MCF 10A (cell line): ENCODE results near the gene FN3K. TPM values are rescaled to one million over a fixed set of nuclear protein-coding genes. Genes with fewer than 3 reads are reported as not detected.

Experiments
- BruUV-seq: library from RNA; stranded (reverse); fragments of 400-500 nt; replicated peaks from 2 replicates; lab custom pipeline; 2021; lab: Mats Ljungman, UMichigan
- CTCF ChIA-PET: fragments of 300-600 bp; sonication (Branson Sonifier 250); formaldehyde crosslinking; extraction: SDS; loops from one replicate; lab custom pipeline; 2021; ENCODE audit warnings: antibody characterized with exemption, inconsistent platforms; lab: Yijun Ruan, JAX
- POLR2A ChIA-PET: fragments of 300-600, 350-650 bp; sonication (Branson Sonifier 250); formaldehyde crosslinking; extraction: SDS; loops from one replicate; lab custom pipeline; 2020; ENCODE audit warnings: antibody characterized with exemption, inconsistent platforms; lab: Yijun Ruan, JAX
- DNase-seq: peaks from one replicate; pipeline ENCODE4 v3.0.0-alpha.2; 2018; ENCODE audit not compliant: unreplicated experiment
- H3K27ac Mint-ChIP-seq: one replicate; pipeline ENCODE4 v1.8.0; 2022; ENCODE audit warnings: mild to moderate bottlenecking, low read depth, mixed read lengths; ENCODE audit not compliant: unreplicated experiment
- H3K27me3 Mint-ChIP-seq: one replicate; pipeline ENCODE4 v1.8.0; 2022; ENCODE audit warnings: mixed read lengths; ENCODE audit not compliant: insufficient read depth, unreplicated experiment
- H3K36me3 Mint-ChIP-seq: one replicate; pipeline ENCODE4 v1.8.0; 2022; ENCODE audit warnings: mild to moderate bottlenecking, moderate library complexity, mixed read lengths; ENCODE audit not compliant: insufficient read depth, unreplicated experiment
- H3K4me1 Mint-ChIP-seq: one replicate; pipeline ENCODE4 v1.8.0; 2022; ENCODE audit warnings: mixed read lengths; ENCODE audit not compliant: insufficient read depth, unreplicated experiment
- H3K4me3 Mint-ChIP-seq: one replicate; pipeline ENCODE4 v1.8.0; 2022; ENCODE audit warnings: mild to moderate bottlenecking, moderate library complexity, mixed read lengths; ENCODE audit not compliant: unreplicated experiment
- H3K9me3 Mint-ChIP-seq: one replicate; pipeline ENCODE4 v1.8.0; 2022; ENCODE audit warnings: mixed read lengths; ENCODE audit not compliant: unreplicated experiment
- CTCF ChIP-seq: fragments of 200-600 bp; IDR thresholded peaks from one replicate; pipeline ENCODE4 v1.8.0; 2022; ENCODE audit warnings: antibody characterized with exemption, mild to moderate bottlenecking; ENCODE audit not compliant: unreplicated experiment
- intact Hi-C: fragments of 100-400 bp; cut with micrococcal nuclease; formaldehyde crosslinking; loops from 2 replicates; pipeline ENCODE4 v1.14.1; 2022
- total RNA-seq: library from RNA; stranded (reverse); gene quantifications from 2 replicates; pipeline ENCODE4 v1.2.3, GENCODE V29; 2022

Gene FN3K
- total RNA-seq, 1 experiment from 2014 or later = 1.3 TPM

- Mint-ChIP-seq H3K27me3 (no peaks in the 10 kb centered on the region), H3K9me3 (peaks cover 9% of the 10 kb centered on the region), H3K36me3 (peaks cover 18% of the 10 kb centered on the region), H3K4me1 (no peaks in the 10 kb centered on the region), H3K27ac (no peak overlapping the region), H3K4me3 (no peak overlapping the region)
- POLR2A ChIA-PET = no interaction called here
- DNase-seq = no peak
- CTCF ChIA-PET = interaction anchor here (0.6 to 0.7 kb wide), 2 partner anchors 37 to 333 kb away, joined by 3 read pairs; no protein-coding TSS in a partner anchor
- no peak for TF ChIP-seq CTCF
- intact Hi-C loops = no loop called here
- BruUV-seq = no TSS peak
Measured at GRCh38 chr17:82736511-82737185, 1.2 kb downstream of the FN3K start.

GRCh38 chr17:82737967-82738877, 2.8 kb downstream of the FN3K start:
- POLR2A ChIA-PET = no interaction called here

GRCh38 chr17:82740906-82741759, 5.7 kb downstream of the FN3K start:
- Mint-ChIP-seq H3K27ac (no peak overlapping the region), H3K4me1 (no peaks in the 10 kb centered on the region), H3K9me3 (no peaks in the 10 kb centered on the region), H3K27me3 (no peaks in the 10 kb centered on the region), H3K4me3 (no peak overlapping the region), H3K36me3 (peaks cover 8% of the 10 kb centered on the region)
- ChIA-PET CTCF (interaction anchor here (0.7 kb wide), 1 partner anchor 9 kb away, joined by 3 read pairs; no protein-coding TSS in a partner anchor), POLR2A (interaction anchor here (0.5 to 1.6 kb wide), 3 partner anchors 12 to 135 kb away, joined by 4 to 5 read pairs (median 4); partner anchors contain the start of gene FN3KRP)
- intact Hi-C loops = no loop called here
- peak; percentile 30 for DNase-seq
- no TSS peak for BruUV-seq
- no peak for TF ChIP-seq CTCF

More at GRCh38 chr17:82737967-82738877, 2.8 kb downstream of the FN3K start:
- Mint-ChIP-seq H3K9me3 (peaks cover 4% of the 10 kb centered on the region), H3K27ac (no peak overlapping the region), H3K4me1 (no peaks in the 10 kb centered on the region), H3K4me3 (no peak overlapping the region), H3K27me3 (no peaks in the 10 kb centered on the region), H3K36me3 (peaks cover 7% of the 10 kb centered on the region)
- DNase-seq = no peak
- no TSS peak for BruUV-seq
- intact Hi-C loops = no loop called here
- no peak for TF ChIP-seq CTCF
- CTCF ChIA-PET = no interaction called here
